ENCODE results near the gene ARHGEF28.

Gene ARHGEF28

GRCh38 chr5:73859696-73860095 lies 233.7 kb downstream of the ARHGEF28 start:
- no peak for FAIRE-seq

- FAIRE-seq: no peak
Measured at GRCh38 chr5:73861313-73861988, 235.5 kb downstream of the ARHGEF28 start.

DNA sequence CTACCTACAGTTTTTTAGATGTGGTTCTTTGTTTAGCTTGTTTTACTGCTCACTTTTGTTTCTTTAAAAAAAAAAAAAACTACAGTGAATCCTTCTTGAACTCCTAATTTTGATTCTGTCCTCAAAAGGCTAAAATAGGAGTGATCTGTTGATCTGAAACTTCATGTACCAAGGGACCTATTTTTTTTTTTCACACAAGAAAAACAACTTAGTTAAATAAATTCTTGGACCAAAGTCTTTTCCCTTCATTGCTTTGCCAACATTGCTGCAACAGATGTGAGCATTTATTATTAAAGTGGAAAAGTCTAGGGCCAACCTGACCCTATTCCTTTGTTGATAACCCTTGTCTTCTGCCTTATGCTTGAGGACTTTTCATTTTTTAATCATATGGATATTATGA lies 236.8 kb downstream of the ARHGEF28 start:
- FAIRE-seq: no peak

DNA sequence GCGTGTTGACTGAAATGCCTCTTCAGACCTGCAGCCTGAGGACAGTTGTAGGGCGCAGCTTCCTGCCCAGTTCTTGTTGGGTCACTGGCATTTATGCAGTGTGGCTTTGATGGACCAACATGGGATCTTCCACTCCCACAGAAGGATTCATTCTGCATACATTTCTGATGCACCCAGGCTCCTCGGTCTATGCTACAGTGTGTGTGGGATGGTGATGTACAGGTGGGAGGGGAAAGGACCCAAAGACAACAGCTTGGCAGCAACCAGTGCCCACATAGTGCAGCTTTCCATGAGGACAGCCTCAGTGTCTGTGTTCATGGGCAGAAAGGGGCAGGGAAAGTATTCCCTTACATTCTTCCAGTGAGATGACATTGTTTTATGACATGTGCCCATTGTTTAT lies 237.9 kb downstream of the ARHGEF28 start:
- FAIRE-seq: no peak

GRCh38 chr5:73865315-73865714 lies 239.3 kb downstream of the ARHGEF28 start:
- no peak for FAIRE-seq

GRCh38 chr5:73867345-73868335 lies 241.6 kb downstream of the ARHGEF28 start:
- FAIRE-seq: no peak

DNA sequence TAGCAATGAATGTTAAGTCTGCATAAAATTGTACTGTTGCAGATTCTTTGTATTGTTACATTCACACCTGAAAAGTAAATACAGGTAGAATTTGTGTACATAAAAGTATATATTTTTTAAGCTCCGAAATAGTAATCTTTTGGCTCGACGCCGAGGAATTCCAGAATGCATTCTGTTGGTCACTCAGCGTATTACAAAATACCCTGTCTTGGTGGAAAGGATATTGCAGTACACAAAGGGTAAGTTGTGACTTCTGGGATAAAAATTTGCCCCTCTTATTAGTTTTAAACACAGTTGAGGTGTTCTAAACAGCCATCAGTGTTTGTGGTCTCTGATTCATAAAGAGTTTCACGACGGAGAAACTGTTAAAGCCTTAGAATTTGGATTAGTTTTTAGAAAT lies 257.6 kb downstream of the ARHGEF28 start:
- no peak for FAIRE-seq

GRCh38 chr5:73887688-73888087 lies 261.7 kb downstream of the ARHGEF28 start:
- FAIRE-seq: no peak

GRCh38 chr5:73890569-73890968 lies 264.6 kb downstream of the ARHGEF28 start:
- no peak for FAIRE-seq

DNA sequence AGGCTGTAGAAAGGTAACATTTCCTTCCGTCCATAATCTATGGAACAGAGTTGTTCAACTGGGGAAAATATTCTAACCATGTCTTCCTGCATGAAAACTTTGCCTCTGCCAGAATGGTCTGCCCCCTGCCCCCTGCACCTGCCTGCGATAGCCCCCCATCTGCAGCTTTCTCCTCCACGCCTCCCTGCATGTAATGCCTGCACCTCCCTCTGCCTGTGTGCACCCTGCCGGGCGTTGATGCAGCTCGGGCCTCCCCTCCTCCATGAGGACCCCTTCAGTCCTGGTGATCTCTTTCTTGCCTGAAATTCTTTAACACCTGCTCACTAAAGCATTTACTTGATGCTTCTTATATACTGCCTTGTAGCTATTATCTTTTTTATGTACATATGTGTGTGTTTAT lies 266.2 kb downstream of the ARHGEF28 start:
- no peak for FAIRE-seq

GRCh38 chr5:73892806-73893205 lies 266.8 kb downstream of the ARHGEF28 start:
- no peak for FAIRE-seq

DNA sequence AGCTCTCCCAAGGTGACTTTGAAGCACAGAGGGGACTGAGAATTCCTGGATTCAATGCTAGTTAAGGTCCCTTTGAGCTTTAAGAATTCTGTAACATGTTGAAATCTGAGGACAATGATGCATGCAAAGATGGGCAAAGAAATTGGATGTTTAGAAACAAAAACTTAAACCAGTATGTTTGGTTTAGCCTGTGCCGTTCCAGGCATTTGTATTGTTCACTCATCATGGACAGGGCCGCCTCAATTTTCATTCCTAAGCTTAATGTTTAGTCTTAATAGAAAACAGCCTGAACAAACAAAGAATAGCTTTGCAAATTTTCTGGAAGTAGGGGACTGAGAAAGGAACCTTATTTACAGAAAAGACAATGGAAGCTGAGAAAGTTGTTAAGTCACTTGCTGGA lies 267.8 kb downstream of the ARHGEF28 start:
- FAIRE-seq: no peak

DNA sequence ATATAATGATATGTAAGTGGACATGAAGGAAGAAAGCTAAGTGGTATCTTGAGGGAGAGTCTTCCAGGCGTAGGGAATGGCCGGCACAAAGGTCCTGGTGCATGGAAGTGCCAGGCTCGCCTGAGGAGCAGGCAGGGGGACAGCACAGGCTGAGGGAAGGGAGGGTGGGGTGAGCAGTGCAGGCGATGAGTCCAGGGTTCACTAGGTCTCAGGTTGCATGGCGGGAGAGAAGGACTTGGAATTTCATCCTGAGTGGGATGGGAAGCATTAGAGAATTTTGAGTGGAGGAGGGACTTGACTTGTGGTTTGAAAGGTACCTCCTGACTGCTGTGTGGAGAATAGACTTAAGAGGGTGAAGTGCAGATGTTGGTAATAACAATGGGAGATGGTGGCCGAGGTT lies 268.9 kb downstream of the ARHGEF28 start:
- no peak for FAIRE-seq

GRCh38 chr5:73895471-73895870 lies 269.5 kb downstream of the ARHGEF28 start:
- FAIRE-seq: no peak

DNA sequence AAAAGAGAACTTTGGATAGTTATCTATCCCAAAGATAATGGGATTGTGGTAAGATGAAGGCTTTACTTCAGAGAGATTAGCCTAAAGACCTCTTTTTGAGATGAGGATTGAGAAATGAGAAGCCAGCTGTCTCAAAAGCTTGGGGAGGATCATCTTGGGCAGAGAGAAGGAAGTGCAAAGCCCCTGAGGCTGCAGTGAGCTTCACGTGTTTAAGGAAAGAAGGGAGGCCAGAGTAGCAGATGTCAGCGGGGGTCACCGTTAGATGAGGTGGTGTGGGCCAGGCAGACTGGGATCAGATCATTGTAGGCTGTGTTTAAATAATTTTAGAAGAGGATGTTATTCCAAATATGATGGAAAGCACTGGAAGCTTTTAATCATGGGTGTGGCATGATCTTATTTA lies 270.1 kb downstream of the ARHGEF28 start:
- no peak for FAIRE-seq

DNA sequence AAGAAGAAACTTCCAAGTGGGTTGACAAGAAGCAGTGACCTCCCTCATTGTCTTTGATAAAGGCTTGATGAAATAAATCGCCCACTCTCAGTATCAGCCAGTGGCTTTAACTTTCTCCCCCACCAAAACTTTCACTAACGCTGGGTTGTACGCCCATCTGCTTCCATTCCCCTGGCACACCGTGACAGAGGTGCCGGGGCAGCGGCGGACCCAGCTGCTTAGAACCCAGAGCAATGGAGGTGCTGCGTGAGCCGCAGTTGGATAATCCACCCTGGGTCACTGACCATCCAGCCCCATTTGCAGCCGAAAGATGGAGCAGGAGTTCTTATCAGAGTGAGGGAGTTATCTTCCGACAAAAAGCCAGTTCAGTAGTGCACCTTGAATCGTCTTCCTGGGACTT lies 270.7 kb downstream of the ARHGEF28 start:
- FAIRE-seq: no peak

GRCh38 chr5:73897893-73898292 lies 271.9 kb downstream of the ARHGEF28 start:
- no peak for FAIRE-seq

DNA sequence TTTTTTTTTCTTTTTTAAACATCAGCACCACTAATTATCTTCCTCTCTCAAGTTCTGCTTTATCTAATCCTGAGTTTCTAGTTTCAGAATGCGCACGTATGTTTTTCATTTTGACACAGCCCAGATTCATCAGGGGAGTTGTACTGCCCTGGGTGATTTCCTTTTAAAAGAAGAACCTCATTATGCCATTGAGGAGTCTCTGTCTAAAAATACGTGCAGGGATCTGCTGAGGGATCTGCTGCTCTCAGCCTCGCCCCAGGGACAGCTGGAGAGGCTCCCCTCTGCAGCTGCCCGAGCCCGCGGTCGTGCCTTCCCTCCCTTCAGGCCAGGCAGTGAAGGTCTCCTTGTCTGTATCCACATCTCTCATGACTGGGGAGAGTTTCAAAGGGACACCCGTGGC lies 273.1 kb downstream of the ARHGEF28 start:
- FAIRE-seq: no peak

- FAIRE-seq: no peak
Measured at GRCh38 chr5:73899916-73900315, 273.9 kb downstream of the ARHGEF28 start.

DNA sequence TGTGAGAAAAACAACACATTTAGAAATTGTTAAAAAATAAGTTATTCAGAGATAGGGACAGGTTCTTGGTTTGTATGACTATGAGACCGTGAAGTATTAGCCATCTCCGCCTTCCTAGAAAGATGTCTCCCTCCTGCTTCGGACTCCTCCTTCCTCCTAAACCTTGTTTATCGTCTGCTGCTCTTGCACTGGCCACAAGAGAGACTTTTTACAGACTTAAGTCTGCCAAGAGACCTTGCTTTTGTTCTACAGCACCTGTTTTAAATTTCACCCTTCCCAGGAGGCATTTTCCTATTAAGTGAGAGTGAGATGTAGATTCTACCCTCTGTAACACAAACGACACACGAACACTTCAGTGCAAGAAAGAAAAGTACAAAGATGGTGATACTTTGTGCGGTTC lies 274.6 kb downstream of the ARHGEF28 start:
- FAIRE-seq: no peak

DNA sequence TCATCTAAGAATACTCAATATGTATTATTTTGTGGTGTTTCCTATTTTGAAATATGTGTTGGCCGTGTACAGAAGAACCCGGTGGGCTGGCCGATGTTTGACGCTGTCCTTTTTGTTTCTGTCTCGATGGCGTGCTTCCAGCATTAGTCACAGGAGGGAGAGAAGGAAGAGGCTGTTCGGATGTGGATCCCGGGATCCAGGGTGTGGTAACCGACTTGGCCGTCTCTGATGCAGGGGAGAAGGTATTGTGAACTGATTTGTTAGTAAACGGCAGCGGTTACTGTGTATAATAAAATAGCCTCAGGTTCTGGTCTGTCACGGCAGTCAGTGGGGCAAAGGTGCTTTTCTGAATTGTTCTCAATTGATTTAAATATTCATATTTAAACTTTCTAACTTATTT lies 275.0 kb downstream of the ARHGEF28 start:
- no peak for FAIRE-seq

- no peak for FAIRE-seq
Measured at GRCh38 chr5:73901455-73901854, 275.5 kb downstream of the ARHGEF28 start.

GRCh38 chr5:73902327-73903051 lies 276.5 kb downstream of the ARHGEF28 start:
- FAIRE-seq: peak; percentile 94
